ENCODE measurements around the gene MATR3.
A peak's percentile ranks its signal among the peaks of the same experiment; 100 is the strongest.
"Not testable (repeated sequence)": the region's sequence is repeated elsewhere in the genome, so short reads cannot be mapped to it uniquely, and the experiment has no call there.

MATR3 gene

DNA sequence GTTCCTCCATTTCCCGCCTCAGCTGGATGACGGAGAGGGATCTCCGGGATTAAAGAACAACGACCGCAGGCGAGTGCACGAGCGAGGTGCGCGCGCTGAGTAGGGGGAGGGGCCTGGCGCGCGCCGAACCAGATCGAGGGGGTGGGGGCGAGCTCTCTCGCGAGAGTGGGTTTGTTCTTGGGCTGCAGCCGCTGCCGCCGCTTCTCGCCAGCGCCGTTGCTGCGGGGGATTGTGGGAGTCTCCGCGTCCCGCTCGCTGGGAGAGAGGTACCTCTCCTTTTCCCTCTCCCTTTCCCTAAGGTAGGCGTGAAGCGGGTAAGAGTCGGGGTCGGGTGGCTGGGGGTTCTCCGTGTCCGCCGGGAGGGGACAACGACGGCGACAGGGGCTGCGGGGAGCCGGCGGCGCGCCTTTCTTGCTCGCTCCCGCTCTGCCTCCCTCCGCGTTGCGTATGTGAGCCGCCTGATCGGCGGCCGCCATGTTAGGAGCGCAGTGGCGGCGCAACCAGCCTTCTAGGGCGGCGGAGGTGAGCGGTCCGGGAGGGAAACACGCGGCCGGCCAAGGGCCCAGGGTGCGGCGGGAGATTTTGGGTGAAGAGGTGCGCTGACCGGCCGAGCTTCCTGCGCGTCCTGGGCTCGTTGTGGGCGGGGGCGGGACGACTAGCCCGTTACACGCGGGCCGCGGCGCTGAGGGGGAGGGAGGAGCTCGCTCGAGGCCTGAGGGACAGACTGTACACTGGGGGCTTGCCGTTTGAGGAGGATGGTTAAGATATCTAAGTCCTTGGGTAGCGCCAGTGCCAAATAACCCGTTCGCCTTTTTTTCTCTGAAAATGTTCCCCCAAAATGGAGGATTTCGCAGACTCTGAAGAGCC lies at the start of gene MATR3:
MATR3 (plus strand) TSS at position 234 of the 867 bp plus-strand sequence. CDS start 13,676 bp downstream, outside the sequence.
- peak; percentile 84 to 93 (median 87) for DNase-seq

DNA sequence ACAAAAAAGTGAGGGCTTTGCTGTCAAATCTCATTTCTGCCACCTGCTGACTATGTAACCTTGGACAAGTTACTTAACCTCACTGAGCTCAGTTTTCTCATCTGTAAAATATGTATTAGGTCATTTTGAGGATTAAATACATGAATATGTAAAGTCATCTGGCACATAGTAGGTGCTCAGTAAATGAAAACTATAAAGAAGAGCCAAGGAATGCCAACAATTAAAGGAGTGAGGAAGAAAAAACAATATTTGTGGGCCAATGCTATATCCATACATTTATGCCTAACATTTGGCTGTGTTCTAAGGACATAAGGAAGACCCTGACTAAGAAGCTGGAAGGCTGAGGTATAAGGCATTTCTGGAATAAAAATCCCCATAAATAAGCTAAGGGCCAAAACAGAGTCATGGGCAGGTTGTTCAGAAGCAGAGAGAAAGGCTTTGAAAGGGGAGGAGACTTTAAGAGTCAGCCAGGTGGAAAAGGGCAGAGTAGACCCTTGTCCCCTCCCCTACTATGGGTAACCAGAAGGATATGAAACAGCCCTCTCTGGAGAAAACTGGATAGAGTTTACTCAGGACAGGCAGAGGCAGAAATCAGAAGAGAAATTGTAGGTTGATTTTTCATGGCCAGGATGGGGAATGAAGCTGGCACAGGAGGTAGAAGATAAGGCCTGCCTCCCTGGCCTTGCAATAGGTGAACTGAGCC lies 47.8 kb upstream of the MATR3 start:
- no peak for DNase-seq

DNA sequence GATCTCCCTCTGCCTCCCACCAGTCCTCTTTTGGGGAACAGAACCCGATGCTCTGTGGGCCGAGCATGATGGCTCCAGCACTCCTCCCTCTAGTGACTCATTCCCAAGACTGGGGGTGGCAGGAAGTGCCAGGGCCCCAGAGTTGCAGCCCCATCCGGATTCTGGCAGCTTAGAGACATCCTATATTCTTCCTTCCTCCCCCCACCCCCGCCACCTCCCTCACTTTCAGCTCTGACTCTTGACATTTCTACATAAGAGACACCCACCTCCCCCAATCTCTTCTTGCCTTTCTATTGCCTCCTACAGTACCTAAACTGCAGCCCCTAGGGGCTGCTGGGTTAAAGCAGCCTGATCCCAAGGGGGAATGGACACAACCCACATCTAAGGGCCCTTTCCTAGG lies 47.1 kb upstream of the MATR3 start:
- DNase-seq = no peak

DNA sequence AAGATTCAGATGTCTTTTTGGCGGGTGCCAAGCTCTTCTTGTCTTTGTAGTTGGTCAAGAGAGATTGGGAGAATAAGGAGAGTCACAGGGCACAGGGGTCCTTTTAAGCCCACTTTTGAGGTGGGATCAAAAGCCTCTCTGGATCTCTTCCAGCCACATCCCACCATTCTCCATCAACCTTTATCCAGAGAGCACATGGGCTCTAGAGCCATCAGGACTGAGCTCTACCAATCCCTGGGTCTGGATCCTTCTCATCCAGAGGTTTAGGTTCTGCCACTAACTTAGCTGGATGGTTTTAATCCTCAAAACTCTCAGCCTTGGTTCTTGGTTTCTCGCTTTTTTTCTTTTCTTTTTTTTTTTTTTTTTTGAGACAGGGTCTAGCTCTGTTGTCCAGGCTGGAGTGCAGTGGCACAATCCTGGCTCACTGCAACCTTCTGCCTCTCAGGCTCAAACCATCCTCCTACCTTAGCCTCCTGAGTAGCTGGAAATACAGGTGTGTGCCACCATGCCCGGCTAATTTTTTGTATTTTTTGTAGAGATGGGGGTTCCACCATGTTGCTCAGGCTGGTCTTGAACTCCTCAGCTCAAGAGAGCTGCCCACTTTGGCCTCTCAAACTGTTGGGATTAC lies 44.6 kb upstream of the MATR3 start:
- no peak for DNase-seq

DNA sequence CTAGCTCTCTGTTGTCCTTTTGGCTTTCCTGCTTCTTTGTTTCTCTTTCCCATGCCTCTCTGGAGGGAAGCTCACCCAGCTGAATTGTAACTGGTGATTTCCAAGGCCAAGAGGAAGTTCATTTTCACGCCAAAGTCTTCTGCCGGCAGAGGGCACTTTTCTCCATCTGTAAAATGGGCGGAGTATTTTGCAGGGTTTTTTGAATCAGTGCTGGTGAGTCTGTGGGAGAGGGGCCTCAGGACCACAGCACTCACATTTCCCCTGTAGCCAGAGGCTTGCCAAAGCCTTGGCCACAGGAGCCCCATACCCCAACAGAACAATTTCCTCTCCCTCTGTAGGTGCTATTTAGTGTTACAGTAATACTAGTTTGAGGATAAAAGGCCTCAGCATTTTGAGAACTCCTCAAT lies 42.3 kb upstream of the MATR3 start:
- DNase-seq = no peak

DNA sequence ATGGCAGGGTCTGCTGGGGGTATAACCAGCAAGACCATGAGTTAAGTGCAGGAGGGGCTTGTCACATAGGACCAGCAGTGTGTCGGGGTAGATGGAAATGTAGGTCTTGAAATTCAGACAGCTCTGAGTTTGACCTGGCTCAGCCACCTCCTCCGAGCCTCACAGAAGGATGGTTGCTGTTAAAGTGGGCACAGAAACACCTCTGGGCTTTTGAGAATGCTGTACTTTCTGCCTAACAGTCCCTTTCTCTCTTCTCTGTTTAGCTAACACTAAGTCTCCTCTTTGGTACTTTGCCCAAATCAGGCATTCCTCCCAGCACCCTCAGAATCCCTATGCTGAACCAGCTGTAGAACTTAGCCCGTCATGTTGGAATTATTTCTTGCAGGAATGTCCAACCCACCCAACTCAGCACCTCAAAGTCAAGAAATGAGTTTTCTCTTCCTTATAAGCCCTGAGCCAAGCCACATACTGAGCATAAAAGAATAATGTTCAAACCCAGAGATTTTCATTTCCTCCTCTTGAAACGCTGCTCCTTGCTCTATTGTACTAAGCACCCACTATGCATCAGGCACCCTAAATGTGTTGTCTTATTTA lies 41.7 kb upstream of the MATR3 start:
- DNase-seq = no peak

DNA sequence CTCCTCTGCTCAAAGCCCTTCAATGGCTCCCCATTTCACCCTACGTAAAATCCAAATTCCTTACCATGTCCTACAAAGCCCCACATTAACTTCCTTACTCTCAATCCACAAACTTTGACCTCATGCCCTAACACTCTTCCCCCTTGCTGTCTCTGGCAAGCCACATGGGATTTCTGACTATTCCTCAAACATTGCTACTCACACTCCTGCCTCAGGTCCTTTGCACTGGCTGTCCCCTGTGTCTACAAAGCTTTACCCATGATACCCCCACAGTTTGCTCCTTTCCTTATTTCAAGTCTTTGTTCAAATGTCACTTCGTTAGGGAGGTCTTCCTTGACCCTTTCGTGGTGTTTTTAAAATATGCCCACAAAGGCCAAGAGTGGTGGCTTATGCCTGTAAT lies 40.4 kb upstream of the MATR3 start:
- DNase-seq = no peak

DNA sequence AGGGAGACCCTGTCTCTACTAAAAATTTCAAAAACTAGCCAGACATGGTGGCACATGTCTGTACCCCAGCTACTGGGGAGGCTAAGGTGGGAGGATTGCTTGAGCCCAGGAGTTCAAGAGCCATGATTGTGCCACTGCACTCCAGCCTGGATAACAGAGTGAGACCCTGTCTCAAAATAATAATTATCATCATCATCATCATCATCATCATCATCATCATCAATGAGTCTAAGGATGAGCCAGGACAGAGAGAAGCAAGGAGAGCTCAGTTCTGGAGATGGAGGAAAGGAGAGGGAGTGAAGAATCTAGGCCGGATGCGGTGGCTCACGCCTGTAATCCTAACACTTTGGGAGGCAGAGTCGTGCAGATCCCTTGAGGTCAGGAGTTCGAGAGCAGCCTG lies 36.7 kb upstream of the MATR3 start:
- DNase-seq = no peak

DNA sequence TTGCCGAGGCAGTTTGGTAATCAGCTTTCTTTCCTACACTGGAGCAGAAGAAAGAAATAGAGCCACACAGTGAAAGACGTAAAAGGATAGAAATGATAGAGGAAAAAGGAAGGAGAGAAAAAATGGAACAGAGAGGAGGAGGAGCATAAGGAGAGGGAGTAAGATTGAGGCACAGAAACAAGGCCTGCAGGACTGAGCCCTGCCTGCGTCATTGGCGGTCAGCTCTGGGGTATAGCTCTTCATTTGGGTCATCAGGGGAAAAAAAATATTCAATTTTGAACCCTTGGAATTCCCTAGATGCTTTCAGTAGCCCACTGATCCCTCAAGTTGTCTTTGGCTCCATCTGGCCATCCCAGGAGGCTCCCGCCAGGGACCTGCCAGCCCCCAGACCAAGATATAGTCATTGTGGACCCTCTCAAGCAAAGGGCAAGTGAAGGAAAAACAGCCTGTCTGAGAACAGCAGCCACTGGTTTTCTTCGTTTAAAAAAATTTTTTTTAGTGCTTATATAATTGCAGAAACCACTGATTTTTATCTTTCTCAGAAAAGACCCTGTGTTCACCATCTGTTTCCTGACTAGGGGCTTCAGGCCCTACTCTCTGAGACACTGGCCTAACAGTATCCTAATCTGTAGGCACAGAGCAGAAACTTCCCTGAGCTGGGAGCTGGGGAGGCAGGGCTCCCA lies 31.3 kb upstream of the MATR3 start:
- DNase-seq = no peak

DNA sequence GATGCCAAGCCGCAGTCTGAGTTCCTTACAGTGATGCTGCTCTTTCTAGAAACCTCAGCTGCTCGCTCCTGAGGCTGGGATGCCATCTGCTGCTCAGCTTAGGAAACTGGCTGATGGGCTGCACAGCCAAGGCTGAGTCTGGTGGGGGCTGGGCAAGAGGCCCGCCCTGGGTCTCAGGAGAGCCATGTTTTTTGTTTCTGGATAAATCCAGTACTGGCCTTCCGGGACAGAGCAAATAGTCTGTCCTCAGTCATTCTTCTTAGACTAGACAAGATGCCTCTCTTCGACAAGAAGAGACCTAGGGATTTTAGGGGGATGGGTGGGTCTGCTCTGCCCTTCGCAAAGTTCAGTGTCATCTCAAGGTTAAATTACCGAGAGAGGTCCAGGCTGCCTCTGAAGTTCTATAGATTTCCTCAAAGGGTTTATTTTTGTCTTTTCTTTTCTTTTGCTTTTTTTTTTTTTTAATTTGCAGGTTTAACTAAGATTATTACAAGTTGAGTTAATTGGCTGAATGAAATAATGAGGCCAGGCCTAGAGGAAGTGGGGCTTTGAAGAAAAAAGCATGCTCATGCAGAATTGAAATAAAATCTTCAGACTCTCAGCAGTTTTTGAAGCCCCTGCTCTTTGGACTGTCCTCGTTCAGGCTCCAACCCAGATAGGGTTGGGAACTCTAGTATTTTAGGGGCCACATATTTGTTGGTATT lies 30.6 kb upstream of the MATR3 start:
- peak; percentile 6 to 26 (median 22) for DNase-seq

DNA sequence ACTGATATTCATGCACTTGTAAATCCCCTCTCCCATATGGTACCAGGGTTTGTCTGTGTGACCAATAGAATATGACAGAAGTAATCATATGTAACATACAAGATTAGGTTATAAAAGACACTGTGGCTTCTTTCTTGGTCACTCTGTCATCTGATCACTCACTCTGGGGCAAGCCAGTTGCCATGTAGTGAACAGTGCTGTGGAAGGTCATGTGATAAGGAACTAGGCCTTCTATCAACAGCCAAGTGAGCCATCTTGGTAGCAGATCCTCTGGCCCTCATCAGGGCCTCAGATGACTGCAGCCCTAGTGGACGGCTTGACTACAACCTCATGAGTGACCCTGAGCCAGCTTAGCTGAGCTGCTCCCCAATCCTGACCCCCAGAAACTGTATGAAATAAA lies 30.0 kb upstream of the MATR3 start:
- no peak for DNase-seq

- DNase-seq = no peak
These were observed 29.6 kb upstream of the MATR3 start for GRCh38 chr5:139263946-139264345.

GRCh38 chr5:139265001-139265400 lies 28.5 kb upstream of the MATR3 start:
- DNase-seq = no peak

- DNase-seq = no peak
These were observed 27.3 kb upstream of the MATR3 start for GRCh38 chr5:139266236-139266635.

DNA sequence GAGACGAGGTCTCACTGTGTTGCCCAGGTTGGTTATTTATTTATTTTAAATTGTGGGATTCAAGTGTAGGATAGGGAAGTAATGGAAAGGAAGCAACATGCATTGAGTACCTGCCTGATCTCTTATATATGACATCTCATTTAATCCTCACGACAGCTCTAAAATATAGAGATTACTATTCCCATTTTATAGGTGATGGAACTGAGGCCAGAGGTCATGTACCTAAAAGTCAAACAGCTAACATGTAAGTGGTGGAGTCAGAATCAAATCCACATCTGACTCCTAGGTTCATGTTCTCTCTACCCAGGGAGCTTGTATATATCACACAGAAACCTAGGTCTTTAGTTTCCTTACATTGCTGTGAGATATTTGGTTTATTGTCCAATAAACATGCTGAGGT lies 26.1 kb upstream of the MATR3 start:
- no peak for DNase-seq

GRCh38 chr5:139268364-139269202 lies 25.0 kb upstream of the MATR3 start:
- no peak for DNase-seq

- DNase-seq = not testable (repeated sequence)
These were observed 22.8 kb upstream of the MATR3 start for GRCh38 chr5:139270718-139271117.

GRCh38 chr5:139271201-139272027 lies 22.1 kb upstream of the MATR3 start:
- DNase-seq = no peak

DNA sequence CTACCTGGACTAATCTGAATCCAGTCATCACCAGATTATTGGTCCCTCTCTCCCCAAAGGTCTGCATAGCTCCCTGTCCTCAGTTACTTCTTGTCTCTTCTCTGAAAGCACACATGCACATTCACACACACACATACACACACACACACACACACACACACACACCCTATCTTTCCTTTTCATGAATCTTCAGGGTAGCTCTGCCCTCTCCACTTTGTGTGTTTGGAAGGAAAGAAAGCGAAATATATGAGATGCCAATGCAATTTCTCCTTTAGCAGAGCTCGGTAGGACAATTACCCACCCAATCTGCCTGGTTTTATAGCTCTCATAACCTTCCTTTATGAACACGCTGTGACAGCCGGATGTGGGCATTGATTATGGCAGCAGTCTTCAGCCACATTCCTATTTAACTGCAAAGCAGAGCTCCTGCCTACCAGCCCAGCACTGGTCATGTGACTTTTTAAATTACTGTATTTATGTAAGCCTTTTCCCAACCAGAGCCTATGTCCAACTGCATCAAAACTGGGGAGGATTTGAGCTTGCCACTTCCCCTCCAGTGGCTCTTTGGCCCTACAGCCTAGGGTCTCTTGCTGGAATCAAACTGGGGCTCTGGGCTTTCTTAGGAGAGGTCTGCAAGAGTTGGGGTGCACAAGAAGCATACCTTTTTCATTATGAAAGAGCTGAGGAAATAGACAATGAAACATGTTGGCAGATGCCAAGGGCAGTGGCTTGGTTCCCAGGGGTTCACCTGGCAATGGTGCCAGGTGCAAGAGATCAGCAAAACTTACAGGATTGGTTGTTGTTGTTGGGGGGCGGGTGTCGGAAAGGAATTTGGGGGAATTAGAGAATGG lies 20.8 kb upstream of the MATR3 start:
- DNase-seq = no peak

DNA sequence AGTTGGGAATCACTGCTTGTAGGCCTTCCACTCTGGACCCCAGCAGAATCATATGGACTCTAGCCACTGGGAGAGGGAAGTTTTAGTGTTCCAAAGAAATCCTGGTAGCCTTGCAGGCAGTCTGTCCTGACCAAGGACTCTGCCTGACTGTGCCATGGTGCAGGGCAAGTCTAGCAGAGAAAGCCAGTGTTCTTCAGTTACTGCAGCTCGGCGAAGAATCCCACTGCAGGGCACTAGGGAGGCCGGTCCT lies 20.3 kb upstream of the MATR3 start:
- DNase-seq = no peak

Measured in activated CD4-positive, CD25-positive, alpha-beta regulatory T cell (primary cell).